ENCODE results near the gene VIT. TPM values are rescaled to one million over a fixed set of nuclear protein-coding genes. Genes with fewer than 3 reads are reported as not detected.
A peak's percentile ranks its signal among the peaks of the same experiment; 100 is the strongest.

The VIT gene
- total RNA-seq, 1 donor from 2014 or later, result not detected

- Histone ChIP-seq H3K27me3 (ENCODE audit: control insufficient read depth, insufficient read depth, low read length) (no peaks in the 10 kb centered on the region), H3K36me3 (ENCODE audit: control insufficient read depth, insufficient read depth, low read length) (no peaks in the 10 kb centered on the region), H3K4me3 (ENCODE audit: low read depth, low read length) (no peak overlapping the region)
- no peak for TF ChIP-seq CTCF (IDR thresholded peaks at IDR 0.05; ENCODE audit: insufficient read depth, low read length, severe bottlenecking)
- FAIRE-seq (no peak), DNase-seq (ENCODE audit: low read depth) (no peak)
Measured at GRCh38 chr2:36834731-36835524, 138.4 kb downstream of the VIT start.

GRCh38 chr2:36839976-36840617 is 143.6 kb downstream of the VIT start:
- FAIRE-seq, result no peak

GRCh38 chr2:36843838-36844237 is 147.3 kb downstream of the VIT start:
- DNase-seq (ENCODE audit: low read depth) (no peak), FAIRE-seq (no peak)
- Histone ChIP-seq H3K4me3 (ENCODE audit: low read depth, low read length) (no peak overlapping the region), H3K36me3 (ENCODE audit: control insufficient read depth, insufficient read depth, low read length) (no peaks in the 10 kb centered on the region), H3K27me3 (ENCODE audit: control insufficient read depth, insufficient read depth, low read length) (no peaks in the 10 kb centered on the region)
- TF ChIP-seq CTCF (IDR thresholded peaks at IDR 0.05; ENCODE audit: insufficient read depth, low read length, severe bottlenecking), result no peak

More at GRCh38 chr2:36839976-36840617, 143.6 kb downstream of the VIT start:
- H3K36me3 ChIP-seq (ENCODE audit: control insufficient read depth, insufficient read depth, low read length), result no peaks in the 10 kb centered on the region
- no peak overlapping the region for H3K4me3 ChIP-seq (ENCODE audit: low read depth, low read length)
- H3K27me3 ChIP-seq (ENCODE audit: control insufficient read depth, insufficient read depth, low read length), result no peaks in the 10 kb centered on the region
- TF ChIP-seq CTCF (IDR thresholded peaks at IDR 0.05; ENCODE audit: insufficient read depth, low read length, severe bottlenecking), result no peak
- DNase-seq (ENCODE audit: low read depth), result no peak

- FAIRE-seq (no peak), DNase-seq (ENCODE audit: low read depth) (no peak)
- peaks cover 5% of the 10 kb centered on the region for H3K36me3 ChIP-seq (ENCODE audit: control insufficient read depth, insufficient read depth, low read length)
- no peak for TF ChIP-seq CTCF (IDR thresholded peaks at IDR 0.05; ENCODE audit: insufficient read depth, low read length, severe bottlenecking)
- H3K4me3 ChIP-seq (ENCODE audit: low read depth, low read length), result no peak overlapping the region
- no peaks in the 10 kb centered on the region for H3K27me3 ChIP-seq (ENCODE audit: control insufficient read depth, insufficient read depth, low read length)
Measured at GRCh38 chr2:36849265-36849664, 152.8 kb downstream of the VIT start.

GRCh38 chr2:36854241-36854640 is 157.7 kb downstream of the VIT start:
- no peak for TF ChIP-seq CTCF (IDR thresholded peaks at IDR 0.05; ENCODE audit: insufficient read depth, low read length, severe bottlenecking)
- peaks cover 7% of the 10 kb centered on the region for H3K36me3 ChIP-seq (ENCODE audit: control insufficient read depth, insufficient read depth, low read length)
- FAIRE-seq (no peak), DNase-seq (ENCODE audit: low read depth) (peak; percentile 53)
- no peak overlapping the region for H3K4me3 ChIP-seq (ENCODE audit: low read depth, low read length)
- H3K27me3 ChIP-seq (ENCODE audit: control insufficient read depth, insufficient read depth, low read length), result no peaks in the 10 kb centered on the region
